ENCODE results near the gene APOBEC3B. TPM values are rescaled to one million over a fixed set of nuclear protein-coding genes. Genes with fewer than 3 reads are reported as not detected.
"Not testable (repeated sequence)": the region's sequence is repeated elsewhere in the genome, so short reads cannot be mapped to it uniquely, and the experiment has no call there.

Gene APOBEC3B
- polyA plus RNA-seq, 4 donors = 5.9 to 8.4 (median 7.6) TPM

GRCh38 chr22:38987171-38987895 is 5.2 kb downstream of the APOBEC3B start:
- no peak for DNase-seq (ENCODE audit: low read depth in 4 of 4, low spot score in 3 of 4)

GRCh38 chr22:38989466-38989865 is 7.3 kb downstream of the APOBEC3B start:
- no peak for DNase-seq (ENCODE audit: low read depth in 4 of 4, low spot score in 3 of 4)

GRCh38 chr22:38992871-38993371 is 10.8 kb downstream of the APOBEC3B start:
- DNase-seq (ENCODE audit: low read depth in 4 of 4, low spot score in 3 of 4) = not testable (repeated sequence)

- no peak for DNase-seq (ENCODE audit: low read depth in 4 of 4, low spot score in 3 of 4)
These were observed 14.0 kb downstream of the APOBEC3B start for GRCh38 chr22:38996105-38996504.

- no peak for DNase-seq (ENCODE audit: low read depth in 4 of 4, low spot score in 3 of 4)
These were observed 15.4 kb downstream of the APOBEC3B start for GRCh38 chr22:38997518-38997917.

GRCh38 chr22:39003165-39003638 is 21.1 kb downstream of the APOBEC3B start:
- peak; percentile 53 to 64 (median 58) for DNase-seq (ENCODE audit: low read depth in 4 of 4, low spot score in 3 of 4)

GRCh38 chr22:39007177-39007576 is 25.0 kb downstream of the APOBEC3B start:
- DNase-seq (ENCODE audit: low read depth in 4 of 4, low spot score in 3 of 4) = no peak

GRCh38 chr22:39008271-39008850 is 26.2 kb downstream of the APOBEC3B start:
- DNase-seq (ENCODE audit: low read depth in 4 of 4, low spot score in 3 of 4) = not testable (repeated sequence)

- DNase-seq (ENCODE audit: low read depth in 4 of 4, low spot score in 3 of 4) = no peak
These were observed 28.8 kb downstream of the APOBEC3B start for GRCh38 chr22:39010946-39011345.

GRCh38 chr22:39012533-39013511 is 30.7 kb downstream of the APOBEC3B start:
- no peak for DNase-seq (ENCODE audit: low read depth in 4 of 4, low spot score in 3 of 4)

- not testable (repeated sequence) for DNase-seq (ENCODE audit: low read depth in 4 of 4, low spot score in 3 of 4)
These were observed 31.4 kb downstream of the APOBEC3B start for GRCh38 chr22:39013561-39013941.

GRCh38 chr22:39013942-39014722 is 32.0 kb downstream of the APOBEC3B start, which contains the start of gene APOBEC3C:
Gene APOBEC3C, plus strand, starts transcription at chr22:39014257. Its CDS starts 106 bp downstream, at chr22:39014363.
- DNase-seq (ENCODE audit: low read depth in 4 of 4, low spot score in 3 of 4) = peak; percentile 35 to 44 (median 39)

- not testable (repeated sequence) for DNase-seq (ENCODE audit: low read depth in 4 of 4, low spot score in 3 of 4)
These were observed 32.6 kb downstream of the APOBEC3B start for GRCh38 chr22:39014723-39015121.

- DNase-seq (ENCODE audit: low read depth in 4 of 4, low spot score in 3 of 4) = no peak
These were observed 34.4 kb downstream of the APOBEC3B start for GRCh38 chr22:39016592-39016991.

GRCh38 chr22:39017596-39018365 is 35.6 kb downstream of the APOBEC3B start:
- DNase-seq (ENCODE audit: low read depth in 4 of 4, low spot score in 3 of 4) = no peak

GRCh38 chr22:39020021-39020651 is 38.0 kb downstream of the APOBEC3B start:
- not testable (repeated sequence) for DNase-seq (ENCODE audit: low read depth in 4 of 4, low spot score in 3 of 4)

GRCh38 chr22:39021552-39022250 is 39.6 kb downstream of the APOBEC3B start:
- no peak for DNase-seq (ENCODE audit: low read depth in 4 of 4, low spot score in 3 of 4)

Measured in right renal pelvis (tissue), 4 donors.